Lung (tissue), 12 donors: ENCODE measurements around the gene MNX1. TPM values are rescaled to one million over a fixed set of nuclear protein-coding genes. Genes with fewer than 3 reads are reported as not detected.

Experiments
- ATAC-seq: fragments of 200-7000 bp; cut with Tn5 transposase; one replicate; pipeline ENCODE4 v1.9.1; 2020; ENCODE audit warnings: moderate number of reproducible peaks; ENCODE audit not compliant: insufficient read depth, low FRiP score
- DNase-seq, 3 donors: peaks; one replicate each; pipeline ENCODE4 v3.0.0-alpha.2; 2013 to 2017
- H3K27ac ChIP-seq, 2 donors: one replicate each; pipeline ENCODE4 v1.5.1; 2013; ENCODE audit warnings: mild to moderate bottlenecking in 2 of 2, moderate library complexity in 2 of 2, control low read depth in 1 of 2, inconsistent platforms in 1 of 2, low read depth in 1 of 2, low read length in 1 of 2
- H3K27me3 ChIP-seq, 3 donors: one replicate each; pipeline ENCODE4 v1.5.1; 2013; ENCODE audit warnings: low read length in 2 of 3; ENCODE audit not compliant: control insufficient read depth in 3 of 3, insufficient read depth in 3 of 3
- H3K36me3 ChIP-seq, 4 donors: one replicate each; pipeline ENCODE4 v1.5.1; 2013; ENCODE audit warnings: low read length in 4 of 4, mild to moderate bottlenecking in 1 of 4, moderate library complexity in 1 of 4; ENCODE audit not compliant: control insufficient read depth in 4 of 4, insufficient read depth in 4 of 4
- H3K4me1 ChIP-seq, 5 donors: one replicate each; pipeline ENCODE4 v1.5.1; 2013; ENCODE audit warnings: low read length in 5 of 5, mild to moderate bottlenecking in 2 of 5, moderate library complexity in 1 of 5; ENCODE audit not compliant: control insufficient read depth in 5 of 5, insufficient read depth in 5 of 5
- H3K4me3 ChIP-seq: one replicate; pipeline ENCODE4 v1.5.1; 2013; ENCODE audit warnings: mild to moderate bottlenecking, control low read depth, moderate library complexity
- H3K9ac ChIP-seq, 2 donors: one replicate each; pipeline ENCODE4 v1.5.1; 2013; ENCODE audit warnings: low read length in 2 of 2, control low read depth in 1 of 2; ENCODE audit not compliant: insufficient read depth in 1 of 2
- H3K9me3 ChIP-seq, 4 donors: one replicate each; pipeline ENCODE4 v1.5.1; 2013; ENCODE audit warnings: low read length in 3 of 4, mild to moderate bottlenecking in 1 of 4, moderate library complexity in 1 of 4; ENCODE audit not compliant: control insufficient read depth in 4 of 4, insufficient read depth in 3 of 4
- CTCF ChIP-seq: IDR thresholded peaks from 2 replicates; pipeline ENCODE4 v1.5.1; 2012; ENCODE audit warnings: mild to moderate bottlenecking; ENCODE audit errors: control extremely low read depth, extremely low read depth
- WGBS, 2 donors: extraction: QIAGEN DNeasy Blood & Tissue Kit; methylation state at CpG; one replicate each; pipeline ENCODE4 v1.1.7; 2013; 5-methylcytosine and 5-hydroxymethylcytosine counted together
- polyA plus RNA-seq, 2 donors: library from polyadenylated mRNA; stranded (reverse); fragments of 200-250 nt; gene quantifications; one replicate each; pipeline ENCODE4 v1.2.1, GENCODE V29; 2013
- total RNA-seq, 2 donors: library from RNA; depleted of rRNA in 1 of 2; stranded (reverse); fragments of >200 nt in 1 of 2; gene quantifications; one replicate each; pipeline ENCODE4 v1.2.1, GENCODE V29; 2014 to 2021
- donor health status: control.
- donor health status: control.
- donor health status: Bipolar disorder and iron deficiency.
- donor health status: healthy.
- donor health status: DM: yes; HTN: yes; CAD: no.

MNX1 gene
- total and polyA plus RNA-seq, 4 donors: 0.10 to 1.4 TPM; not detected in 2

GRCh38 chr7:157004521-157005455, 5.7 kb downstream of the MNX1 start:
- Histone ChIP-seq H3K9me3 (peaks cover 0 to 4% (median 0%) of the 10 kb centered on the region in 4 donors), H3K27ac (no peak overlapping the region), H3K27me3 (peaks cover 38 to 80% (median 64%) of the 10 kb centered on the region in 3 donors), H3K36me3 (no peaks in the 10 kb centered on the region), H3K9ac (no peak overlapping the region), H3K4me1 (peaks cover 4 to 22% (median 7%) of the 10 kb centered on the region in 5 donors), H3K4me3 (no peak overlapping the region)
- ATAC-seq: no peak
- TF ChIP-seq CTCF: no peak
- DNase-seq: peak in 1 of 3 donors; percentile 10
- 5 to 8% methylated on average over 55 to 56 of the region's 56 CpGs for WGBS, 2 donors

GRCh38 chr7:157003756-157004520, 6.5 kb downstream of the MNX1 start:
- DNase-seq (peak in 2 of 3 donors; percentile 22 to 40), ATAC-seq (no peak)
- Histone ChIP-seq H3K27ac (no peak overlapping the region), H3K9ac (no peak overlapping the region), H3K4me1 (peaks cover 3 to 16% (median 4%) of the 10 kb centered on the region in 5 donors), H3K4me3 (no peak overlapping the region), H3K27me3 (peaks cover 32 to 79% (median 66%) of the 10 kb centered on the region in 3 donors), H3K36me3 (no peaks in the 10 kb centered on the region), H3K9me3 (peaks cover 0 to 4% (median 0%) of the 10 kb centered on the region in 4 donors)
- no peak for TF ChIP-seq CTCF
- 2 to 6% methylated on average over 51 to 60 of the region's 60 CpGs for WGBS, 2 donors

- Histone ChIP-seq H3K27me3 (peaks cover 28 to 80% (median 67%) of the 10 kb centered on the region in 3 donors), H3K27ac (no peak overlapping the region), H3K9me3 (peaks cover 0 to 4% (median 0%) of the 10 kb centered on the region in 4 donors), H3K4me1 (peaks cover 0 to 15% (median 4%) of the 10 kb centered on the region in 5 donors), H3K36me3 (no peaks in the 10 kb centered on the region), H3K9ac (no peak overlapping the region), H3K4me3 (no peak overlapping the region)
- TF ChIP-seq CTCF: no peak
- WGBS, 2 donors: 16 to 17% methylated on average over 6 of the region's 6 CpGs
- ATAC-seq: no peak
- DNase-seq: no peak
Observed at GRCh38 chr7:157003445-157003755, 7.1 kb downstream of the MNX1 start.
